Peyer's patch (tissue), 4 donors: ENCODE data around the gene XKR8. TPM values are rescaled to one million over a fixed set of nuclear protein-coding genes. Genes with fewer than 3 reads are reported as not detected.

Experiments used
- DNase-seq, 3 donors: peaks; one replicate each; pipeline ENCODE4 v3.0.0-alpha.2; 2017 to 2019
- H3K27ac ChIP-seq, 4 donors: fragments of 200-600 bp; sonication (generic); one replicate each; pipeline ENCODE4 v1.5.1; 2016 to 2019
- H3K27me3 ChIP-seq, 2 donors: fragments of 200-600 bp; sonication (generic); one replicate each; pipeline ENCODE4 v1.5.1; 2019
- H3K36me3 ChIP-seq, 3 donors: fragments of 200-600 bp; sonication (generic); one replicate each; pipeline ENCODE4 v1.5.1; 2016 to 2019
- H3K4me1 ChIP-seq, 4 donors: fragments of 200-600 bp; sonication (generic); one replicate each; pipeline ENCODE4 v1.5.1; 2016 to 2019
- H3K4me3 ChIP-seq, 4 donors: fragments of 200-600 bp; sonication (generic); 1 replicate in 3 of 4; 2 replicates in 1 of 4; pipeline ENCODE4 v1.5.1; 2016 to 2019; ENCODE audit warnings: mild to moderate bottlenecking in 1 of 4
- H3K9me3 ChIP-seq, 4 donors: fragments of 200-600 bp; sonication (generic); one replicate each; pipeline ENCODE4 v1.5.1; 2016 to 2019; ENCODE audit warnings: mild to moderate bottlenecking in 1 of 4
- CTCF ChIP-seq, 6 experiments: fragments of 450-650 bp in 4 of 6; fragments of 200-600 bp in 2 of 6; sonication (generic) in 1 of 6; IDR thresholded peaks; one replicate each; pipeline ENCODE4 v1.5.1; 2017 to 2019; ENCODE audit warnings: antibody characterized with exemption in 6 of 6, mild to moderate bottlenecking in 3 of 6, moderate library complexity in 1 of 6
- POLR2A ChIP-seq, 2 donors: fragments of 450-650 bp; IDR thresholded peaks; one replicate each; pipeline ENCODE4 v1.5.1; 2017; ENCODE audit warnings: antibody characterized with exemption in 2 of 2, mild to moderate bottlenecking in 2 of 2, moderate library complexity in 2 of 2
- total RNA-seq, 4 donors: library from RNA; depleted of rRNA; stranded (reverse); fragments of >200 nt; gene quantifications; one replicate each; pipeline ENCODE4 v1.1.0, GENCODE V29; 2016

The XKR8 gene
- total RNA-seq, 4 donors from 2014 or later, result 5.8 to 13.9 (median 11.8) TPM

- Histone ChIP-seq H3K27me3 (no peaks in the 10 kb centered on the region), H3K4me3 (no peak overlapping the region), H3K9me3 (no peaks in the 10 kb centered on the region), H3K27ac (no peak overlapping the region), H3K36me3 (no peaks in the 10 kb centered on the region), H3K4me1 (peaks cover 0 to 32% (median 7%) of the 10 kb centered on the region in 4 donors)
- no peak for DNase-seq
- TF ChIP-seq POLR2A (IDR thresholded peaks at IDR 0.05) (no peak), CTCF (IDR thresholded peaks at IDR 0.05) (no peak)
Measured at GRCh38 chr1:27956761-27957160, 3.0 kb upstream of the XKR8 start.

GRCh38 chr1:27957655-27958054 is 2.1 kb upstream of the XKR8 start:
- DNase-seq, result peak in 1 of 3 donors; percentile 4
- H3K4me3 ChIP-seq, result no peak overlapping the region
- no peak for TF ChIP-seq CTCF (IDR thresholded peaks at IDR 0.05)
- TF ChIP-seq POLR2A (IDR thresholded peaks at IDR 0.05), result no peak

GRCh38 chr1:27958513-27958912 is 1.3 kb upstream of the XKR8 start:
- H3K27me3 ChIP-seq, result no peaks in the 10 kb centered on the region
- TF ChIP-seq POLR2A (IDR thresholded peaks at IDR 0.05) (no peak), CTCF (IDR thresholded peaks at IDR 0.05) (no peak)
- H3K4me1 ChIP-seq, result peaks cover 0 to 25% (median 7%) of the 10 kb centered on the region in 4 donors
- no peak overlapping the region for H3K4me3 ChIP-seq
- peak in 1 of 3 donors; percentile 49 for DNase-seq
- H3K27ac ChIP-seq, result no peak overlapping the region
- peaks cover 0 to 4% (median 0%) of the 10 kb centered on the region in 3 donors for H3K36me3 ChIP-seq
- H3K9me3 ChIP-seq, result no peaks in the 10 kb centered on the region

More at GRCh38 chr1:27957655-27958054, 2.1 kb upstream of the XKR8 start:
- Histone ChIP-seq H3K27me3 (no peaks in the 10 kb centered on the region), H3K27ac (no peak overlapping the region), H3K36me3 (no peaks in the 10 kb centered on the region), H3K9me3 (no peaks in the 10 kb centered on the region), H3K4me1 (peaks cover 0 to 30% (median 7%) of the 10 kb centered on the region in 4 donors)

- Histone ChIP-seq H3K9me3 (no peaks in the 10 kb centered on the region), H3K27ac (peak overlapping the region; percentile 90 to 98 (median 95)), H3K4me3 (peak overlapping the region; percentile 62 to 97 (median 74)), H3K27me3 (no peaks in the 10 kb centered on the region), H3K4me1 (peaks cover 0 to 25% (median 7%) of the 10 kb centered on the region in 4 donors), H3K36me3 (peaks cover 0 to 27% (median 0%) of the 10 kb centered on the region in 3 donors)
- TF ChIP-seq POLR2A (IDR thresholded peaks at IDR 0.05) (no peak), CTCF (IDR thresholded peaks at IDR 0.05) (no peak)
- DNase-seq, result peak in 1 of 3 donors; percentile 52
Measured at GRCh38 chr1:27960762-27961645, 1.2 kb downstream of the XKR8 start.

GRCh38 chr1:27961646-27962221 is 2.0 kb downstream of the XKR8 start:
- H3K9me3 ChIP-seq, result no peaks in the 10 kb centered on the region
- peak overlapping the region in 2 of 4 donors; percentile 25 to 98 for H3K27ac ChIP-seq
- H3K36me3 ChIP-seq, result peaks cover 0 to 35% (median 0%) of the 10 kb centered on the region in 3 donors
- H3K4me1 ChIP-seq, result peaks cover 0 to 25% (median 7%) of the 10 kb centered on the region in 4 donors
- no peak overlapping the region for H3K4me3 ChIP-seq
- no peak for TF ChIP-seq CTCF (IDR thresholded peaks at IDR 0.05)
- no peak for DNase-seq
- no peaks in the 10 kb centered on the region for H3K27me3 ChIP-seq
